Measurements from ENCODE around the gene FAM163A. TPM values are rescaled to one million over a fixed set of nuclear protein-coding genes. Genes with fewer than 3 reads are reported as not detected.
"Not testable (repeated sequence)": the region's sequence is repeated elsewhere in the genome, so short reads cannot be mapped to it uniquely, and the experiment has no call there.

Gene FAM163A
- total RNA-seq, 2 donors from 2014 or later = not detected

DNA sequence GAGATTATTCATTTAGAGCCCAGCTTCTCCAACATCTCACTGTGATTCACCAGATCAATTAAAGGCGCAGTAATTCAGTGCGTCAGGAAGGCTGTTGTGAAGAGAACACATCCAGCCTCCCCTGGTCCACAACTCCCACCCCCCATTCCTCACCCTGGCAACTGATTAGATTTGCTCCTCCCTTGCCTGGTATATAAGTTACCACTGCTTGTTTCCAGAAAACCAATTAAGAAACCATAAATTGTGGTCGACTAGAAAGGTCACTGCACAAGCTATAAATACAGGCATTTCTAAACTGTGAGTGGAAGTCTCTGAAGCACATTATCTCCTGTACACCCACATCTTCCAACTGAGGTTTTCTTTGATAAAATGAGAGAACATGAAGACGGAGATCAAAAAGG is 41.9 kb downstream of the FAM163A start:
- Mint-ChIP-seq H3K9me3 (no peaks in the 10 kb centered on the region), H3K27me3 (ENCODE audit: low read depth) (peaks cover 6% of the 10 kb centered on the region), H3K27ac (no peak overlapping the region), H3K4me1 (ENCODE audit: low read depth) (no peaks in the 10 kb centered on the region), H3K4me3 (no peak overlapping the region), H3K36me3 (ENCODE audit: insufficient read depth in 2 of 2) (no peaks in the 10 kb centered on the region)
- DNase-seq (no peak), ATAC-seq (replicated peaks in 1 of 2) (no peak)

- Mint-ChIP-seq H3K4me3 (no peak overlapping the region), H3K27ac (no peak overlapping the region), H3K4me1 (ENCODE audit: low read depth) (no peaks in the 10 kb centered on the region), H3K36me3 (ENCODE audit: insufficient read depth in 2 of 2) (no peaks in the 10 kb centered on the region), H3K9me3 (no peaks in the 10 kb centered on the region), H3K27me3 (ENCODE audit: low read depth) (peaks cover 6% of the 10 kb centered on the region)
- DNase-seq = no peak
- ATAC-seq (replicated peaks in 1 of 2) = no peak
Observed at GRCh38 chr1:179785728-179786127, 42.6 kb downstream of the FAM163A start.

- no peaks in the 10 kb centered on the region for H3K36me3 Mint-ChIP-seq (ENCODE audit: insufficient read depth in 2 of 2)
- DNase-seq (no peak), ATAC-seq (replicated peaks in 1 of 2) (no peak)
- H3K9me3 Mint-ChIP-seq = no peaks in the 10 kb centered on the region
- H3K27me3 Mint-ChIP-seq (ENCODE audit: low read depth) = peaks cover 6% of the 10 kb centered on the region
- no peaks in the 10 kb centered on the region for H3K4me1 Mint-ChIP-seq (ENCODE audit: low read depth)
- no peak overlapping the region for H3K4me3 Mint-ChIP-seq
- H3K27ac Mint-ChIP-seq = no peak overlapping the region
Observed at GRCh38 chr1:179786815-179787685, 44.0 kb downstream of the FAM163A start.

DNA sequence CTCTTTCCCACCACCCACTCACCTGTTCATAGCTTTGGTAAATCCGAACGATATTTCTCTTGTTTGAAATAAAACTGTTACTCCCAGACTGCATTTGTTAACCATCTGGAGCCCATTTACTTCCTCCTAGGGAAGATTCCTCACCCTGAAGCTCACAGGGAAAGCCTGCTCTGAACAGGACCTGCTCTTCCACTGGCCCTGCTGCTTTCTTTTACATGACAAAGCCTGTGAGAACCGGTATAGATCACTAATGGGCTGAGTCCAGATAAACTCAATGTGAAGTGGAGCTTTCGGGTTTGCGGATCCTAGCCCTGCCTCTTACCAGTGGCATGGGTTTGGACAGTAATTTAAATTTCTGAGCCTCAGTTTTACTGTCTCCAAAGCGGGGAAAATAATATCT is 45.2 kb downstream of the FAM163A start:
- DNase-seq (no peak), ATAC-seq (replicated peaks in 1 of 2) (no peak)
- H3K4me1 Mint-ChIP-seq (ENCODE audit: low read depth) = no peaks in the 10 kb centered on the region
- H3K9me3 Mint-ChIP-seq = no peaks in the 10 kb centered on the region
- H3K4me3 Mint-ChIP-seq = no peak overlapping the region
- H3K27ac Mint-ChIP-seq = no peak overlapping the region
- H3K36me3 Mint-ChIP-seq (ENCODE audit: insufficient read depth in 2 of 2) = no peaks in the 10 kb centered on the region
- H3K27me3 Mint-ChIP-seq (ENCODE audit: low read depth) = peaks cover 6% of the 10 kb centered on the region

DNA sequence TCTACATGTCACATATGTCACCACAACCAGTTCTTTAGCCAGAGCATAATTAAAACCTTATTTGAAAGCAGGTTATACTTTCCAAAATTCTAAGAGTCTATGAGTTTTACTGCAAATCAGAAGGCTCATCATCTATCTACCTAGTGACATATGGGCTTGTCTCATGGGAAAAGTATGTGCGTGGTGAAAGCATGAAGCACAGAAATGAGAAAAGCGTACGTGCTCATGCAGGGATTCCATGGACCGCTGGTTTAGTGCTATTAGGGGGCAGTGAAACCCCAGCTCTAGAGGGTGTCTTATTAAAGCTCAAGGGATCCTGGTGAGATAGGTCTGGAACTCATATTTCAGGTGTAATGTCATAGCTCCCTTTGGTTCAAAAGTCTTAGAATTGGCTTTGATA is 50.2 kb downstream of the FAM163A start:
- H3K4me3 Mint-ChIP-seq = no peak overlapping the region
- DNase-seq (no peak), ATAC-seq (replicated peaks in 1 of 2) (no peak)
- H3K27ac Mint-ChIP-seq = no peak overlapping the region
- H3K4me1 Mint-ChIP-seq (ENCODE audit: low read depth) = no peaks in the 10 kb centered on the region
- H3K9me3 Mint-ChIP-seq = no peaks in the 10 kb centered on the region
- H3K36me3 Mint-ChIP-seq (ENCODE audit: insufficient read depth in 2 of 2) = no peaks in the 10 kb centered on the region
- no peaks in the 10 kb centered on the region for H3K27me3 Mint-ChIP-seq (ENCODE audit: low read depth)

DNA sequence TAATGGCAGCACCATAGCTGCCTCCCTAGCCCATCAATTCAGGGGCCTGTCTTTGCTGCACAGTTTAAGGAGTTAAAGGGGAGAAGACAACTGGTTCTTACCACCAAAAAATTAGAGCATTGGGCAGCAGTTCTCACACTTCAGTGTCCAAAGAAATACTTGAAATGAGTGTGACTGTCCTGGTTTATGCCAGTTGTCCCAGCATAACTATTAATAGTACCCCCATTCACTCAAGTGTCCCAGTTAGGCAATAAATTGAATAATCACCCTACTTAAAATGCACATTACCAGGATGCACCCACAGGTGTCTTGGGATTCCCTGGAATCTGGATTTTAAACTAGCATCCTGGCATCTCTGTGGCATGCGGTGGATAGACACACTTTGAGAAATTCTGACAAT is 51.1 kb downstream of the FAM163A start:
- no peak for DNase-seq
- ATAC-seq (replicated peaks in 1 of 2) = no peak
- no peak overlapping the region for H3K4me3 Mint-ChIP-seq
- no peaks in the 10 kb centered on the region for H3K36me3 Mint-ChIP-seq (ENCODE audit: insufficient read depth in 2 of 2)
- H3K27ac Mint-ChIP-seq = no peak overlapping the region
- H3K4me1 Mint-ChIP-seq (ENCODE audit: low read depth) = no peaks in the 10 kb centered on the region
- no peaks in the 10 kb centered on the region for H3K9me3 Mint-ChIP-seq
- H3K27me3 Mint-ChIP-seq (ENCODE audit: low read depth) = no peaks in the 10 kb centered on the region

GRCh38 chr1:179794669-179795068 is 51.6 kb downstream of the FAM163A start:
- no peaks in the 10 kb centered on the region for H3K9me3 Mint-ChIP-seq
- H3K4me3 Mint-ChIP-seq = no peak overlapping the region
- ATAC-seq (replicated peaks in 1 of 2) = no peak
- no peak for DNase-seq
- H3K36me3 Mint-ChIP-seq (ENCODE audit: insufficient read depth in 2 of 2) = no peaks in the 10 kb centered on the region
- no peaks in the 10 kb centered on the region for H3K27me3 Mint-ChIP-seq (ENCODE audit: low read depth)
- H3K27ac Mint-ChIP-seq = no peak overlapping the region
- H3K4me1 Mint-ChIP-seq (ENCODE audit: low read depth) = no peaks in the 10 kb centered on the region

DNA sequence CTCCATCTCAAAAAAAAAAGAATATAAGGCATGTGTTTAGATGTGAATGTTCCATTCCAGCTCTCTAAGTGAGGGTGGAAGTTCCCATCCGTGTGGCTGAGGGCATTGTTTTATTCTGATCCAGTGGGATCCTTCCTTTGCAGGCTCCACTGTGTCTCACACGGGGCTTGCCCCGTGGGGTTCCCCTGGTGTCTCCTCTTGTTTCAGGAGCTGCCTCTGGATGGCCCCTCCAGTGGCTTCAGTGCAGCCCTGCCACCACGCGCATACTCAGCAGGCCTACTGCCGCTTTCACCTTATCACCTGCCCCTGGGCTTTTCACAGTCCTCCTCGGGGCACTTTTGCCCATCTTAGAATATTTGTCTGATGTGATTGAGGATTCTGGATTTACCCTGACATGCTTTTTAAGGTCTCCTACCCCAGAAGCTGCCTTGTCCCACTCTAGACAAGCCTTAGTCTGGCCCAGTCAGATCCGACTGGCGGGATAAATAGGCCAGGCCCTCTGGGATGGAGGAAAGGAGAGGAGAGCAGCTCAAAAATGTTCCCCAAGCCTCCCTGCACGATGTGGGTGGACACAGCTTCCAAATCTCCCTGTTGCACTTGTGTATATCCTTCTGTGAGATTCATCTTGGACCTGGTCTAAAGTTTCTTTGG is 55.2 kb downstream of the FAM163A start:
- Mint-ChIP-seq H3K27me3 (ENCODE audit: low read depth) (no peaks in the 10 kb centered on the region), H3K4me1 (ENCODE audit: low read depth) (peaks cover 4% of the 10 kb centered on the region), H3K36me3 (ENCODE audit: insufficient read depth in 2 of 2) (no peaks in the 10 kb centered on the region), H3K4me3 (no peak overlapping the region), H3K27ac (no peak overlapping the region), H3K9me3 (no peaks in the 10 kb centered on the region)
- ATAC-seq (replicated peaks in 1 of 2) (no peak), DNase-seq (no peak)

GRCh38 chr1:179798864-179799516 is 55.9 kb downstream of the FAM163A start:
- no peaks in the 10 kb centered on the region for H3K36me3 Mint-ChIP-seq (ENCODE audit: insufficient read depth in 2 of 2)
- no peak overlapping the region for H3K4me3 Mint-ChIP-seq
- peaks cover 4% of the 10 kb centered on the region for H3K4me1 Mint-ChIP-seq (ENCODE audit: low read depth)
- no peak overlapping the region for H3K27ac Mint-ChIP-seq
- DNase-seq (no peak), ATAC-seq (replicated peaks in 1 of 2) (no peak)
- H3K27me3 Mint-ChIP-seq (ENCODE audit: low read depth) = no peaks in the 10 kb centered on the region
- no peaks in the 10 kb centered on the region for H3K9me3 Mint-ChIP-seq

GRCh38 chr1:179800481-179800880 is 57.4 kb downstream of the FAM163A start:
- Mint-ChIP-seq H3K27me3 (ENCODE audit: low read depth) (no peaks in the 10 kb centered on the region), H3K36me3 (ENCODE audit: insufficient read depth in 2 of 2) (no peaks in the 10 kb centered on the region), H3K27ac (no peak overlapping the region), H3K4me3 (no peak overlapping the region), H3K9me3 (no peaks in the 10 kb centered on the region), H3K4me1 (ENCODE audit: low read depth) (peaks cover 4% of the 10 kb centered on the region)
- ATAC-seq (replicated peaks in 1 of 2) (no peak), DNase-seq (no peak)

- ATAC-seq (replicated peaks in 1 of 2) (no peak), DNase-seq (no peak)
- H3K27me3 Mint-ChIP-seq (ENCODE audit: low read depth) = no peaks in the 10 kb centered on the region
- no peaks in the 10 kb centered on the region for H3K9me3 Mint-ChIP-seq
- no peak overlapping the region for H3K27ac Mint-ChIP-seq
- no peaks in the 10 kb centered on the region for H3K36me3 Mint-ChIP-seq (ENCODE audit: insufficient read depth in 2 of 2)
- H3K4me3 Mint-ChIP-seq = no peak overlapping the region
- peaks cover 4% of the 10 kb centered on the region for H3K4me1 Mint-ChIP-seq (ENCODE audit: low read depth)
Observed at GRCh38 chr1:179803104-179803503, 60.0 kb downstream of the FAM163A start.

DNA sequence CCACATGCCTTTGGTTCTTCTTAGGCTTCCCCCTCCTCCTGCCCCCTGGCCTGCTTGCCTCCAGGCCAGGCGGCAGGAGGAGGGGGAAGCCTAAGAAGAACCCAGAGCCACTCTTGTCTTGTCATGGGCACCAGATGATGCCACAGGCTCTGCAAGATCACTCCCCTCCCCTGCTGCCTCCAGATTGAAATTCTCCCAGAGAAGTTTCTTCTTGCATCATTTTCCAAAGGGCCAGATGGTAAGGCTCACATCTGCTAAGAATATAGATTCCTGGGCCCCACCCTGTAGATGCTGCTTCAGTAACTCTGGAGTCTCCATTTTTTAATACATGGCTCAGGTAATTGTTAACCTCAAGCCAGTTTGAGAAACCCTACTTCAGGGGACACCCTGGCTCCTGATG is 60.8 kb downstream of the FAM163A start:
- Mint-ChIP-seq H3K4me1 (ENCODE audit: low read depth) (peaks cover 4% of the 10 kb centered on the region), H3K9me3 (no peaks in the 10 kb centered on the region), H3K27me3 (ENCODE audit: low read depth) (no peaks in the 10 kb centered on the region), H3K27ac (no peak overlapping the region), H3K36me3 (ENCODE audit: insufficient read depth in 2 of 2) (no peaks in the 10 kb centered on the region), H3K4me3 (no peak overlapping the region)
- ATAC-seq (replicated peaks in 1 of 2) (no peak), DNase-seq (no peak)

DNA sequence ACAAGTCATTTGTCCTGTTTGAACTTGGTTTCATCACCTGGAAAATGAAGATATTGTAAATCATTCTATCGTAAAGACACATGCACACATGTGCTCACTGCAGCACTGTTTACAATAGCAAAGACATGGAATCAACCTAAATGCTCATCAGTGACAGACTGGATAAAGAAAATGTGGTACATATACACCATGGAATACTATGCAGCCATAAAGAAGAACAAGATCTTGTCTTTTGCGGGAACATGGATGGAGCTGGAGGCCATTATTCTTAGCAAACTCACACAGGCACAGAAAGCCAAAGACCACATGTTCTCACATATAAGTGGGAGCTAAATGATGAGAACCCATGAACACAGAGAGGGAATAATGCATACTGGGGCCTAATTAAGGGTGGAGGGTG is 61.3 kb downstream of the FAM163A start:
- H3K27me3 Mint-ChIP-seq (ENCODE audit: low read depth); H3K27ac Mint-ChIP-seq; DNase-seq; ATAC-seq (replicated peaks in 1 of 2); H3K4me1 Mint-ChIP-seq (ENCODE audit: low read depth); H3K4me3 Mint-ChIP-seq; H3K9me3 Mint-ChIP-seq; H3K36me3 Mint-ChIP-seq (ENCODE audit: insufficient read depth in 2 of 2): not testable (repeated sequence)

All from activated T-cell treated with anti-CD3 and anti-CD28 coated beads, Interleukin-2, amount 50 U/mL, for 72 hours (primary cell).